A549 treated with AZD9567 at 1 μM for 4 hours (cell line): ENCODE results near the gene SPATA31C1. TPM values are rescaled to one million over a fixed set of nuclear protein-coding genes. Genes with fewer than 3 reads are reported as not detected.

Source experiments
- total RNA-seq: library from RNA; stranded (reverse); fragments of 200-300 nt; extraction: Qiagen RNA extraction; gene quantifications from 5 replicates; pipeline ENCODE4 v1.2.3, GENCODE V29; 2022; ENCODE audit not compliant: insufficient read depth

The SPATA31C1 gene
- not detected in 5 replicates for total RNA-seq

GRCh38 chr9:87917662-87918061, at the start of gene SPATA31C1:
Gene SPATA31C1 (plus strand): TSS chr9:87917962.

GRCh38 chr9:87882627-87883026, 35.1 kb upstream of the SPATA31C1 start, which contains the start of gene SPATA31E1:
Gene SPATA31E1 (plus strand): TSS chr9:87882877. CDS start chr9:87882892, 15 bp downstream.

Other genes starting within 250 kb of the SPATA31C1 start
- gene CTSL, start 191.8 kb upstream of the SPATA31C1 start, total RNA-seq: 645 to 680 TPM (median 673 TPM) in 5 replicates
- gene SPATA31E1, start 35.1 kb upstream of the SPATA31C1 start, total RNA-seq: 0.01 TPM in 1 of 5 replicates, not detected in the others
- 6.5 to 7.0 TPM (median 6.6 TPM) in 5 replicates for gene CDK20, start 56.6 kb downstream of the SPATA31C1 start, total RNA-seq
- gene SPATA31C2, start 220.5 kb downstream of the SPATA31C1 start, total RNA-seq: not detected in 5 replicates